Measurements from ENCODE around the gene SLC25A11.

Gene SLC25A11

DNA sequence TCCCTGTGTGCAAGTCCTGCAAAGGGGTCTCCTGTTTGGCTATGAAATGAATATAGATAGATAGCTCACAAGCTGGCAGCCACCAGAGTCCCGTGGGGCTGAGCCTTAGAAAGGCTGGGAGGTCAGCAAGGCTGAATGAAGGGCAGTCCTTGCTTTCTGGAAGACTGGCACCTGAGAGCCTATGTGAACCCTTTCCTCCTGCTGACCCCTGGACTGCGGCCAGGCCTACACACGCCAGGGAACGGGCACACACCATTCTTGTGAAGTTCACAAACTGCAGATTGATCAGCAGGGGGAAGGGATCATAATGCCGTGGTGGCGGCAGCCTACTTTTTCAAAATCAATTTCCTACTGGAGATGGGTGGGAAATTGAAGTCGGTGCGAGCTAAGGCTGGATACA lies 41.5 kb downstream of the SLC25A11 start:
- TF ChIP-seq, protein P1, sequence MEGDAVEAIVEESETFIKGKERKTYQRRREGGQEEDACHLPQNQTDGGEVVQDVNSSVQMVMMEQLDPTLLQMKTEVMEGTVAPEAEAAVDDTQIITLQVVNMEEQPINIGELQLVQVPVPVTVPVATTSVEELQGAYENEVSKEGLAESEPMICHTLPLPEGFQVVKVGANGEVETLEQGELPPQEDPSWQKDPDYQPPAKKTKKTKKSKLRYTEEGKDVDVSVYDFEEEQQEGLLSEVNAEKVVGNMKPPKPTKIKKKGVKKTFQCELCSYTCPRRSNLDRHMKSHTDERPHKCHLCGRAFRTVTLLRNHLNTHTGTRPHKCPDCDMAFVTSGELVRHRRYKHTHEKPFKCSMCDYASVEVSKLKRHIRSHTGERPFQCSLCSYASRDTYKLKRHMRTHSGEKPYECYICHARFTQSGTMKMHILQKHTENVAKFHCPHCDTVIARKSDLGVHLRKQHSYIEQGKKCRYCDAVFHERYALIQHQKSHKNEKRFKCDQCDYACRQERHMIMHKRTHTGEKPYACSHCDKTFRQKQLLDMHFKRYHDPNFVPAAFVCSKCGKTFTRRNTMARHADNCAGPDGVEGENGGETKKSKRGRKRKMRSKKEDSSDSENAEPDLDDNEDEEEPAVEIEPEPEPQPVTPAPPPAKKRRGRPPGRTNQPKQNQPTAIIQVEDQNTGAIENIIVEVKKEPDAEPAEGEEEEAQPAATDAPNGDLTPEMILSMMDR (IDR thresholded peaks at IDR 0.05; ENCODE audit: control extremely low read depth, extremely low read depth, low read depth, missing control alignments) = no peak
- CTCF ChIA-PET = interaction anchor here (1.5 to 3.2 kb wide), 3 partner anchors 10 to 44 kb away, joined by 3 to 22 read pairs (median 12); no protein-coding TSS in a partner anchor
- no peak for DNase-seq (ENCODE audit: extremely low spot score)
- POLR2A ChIA-PET = no interaction called here

DNA sequence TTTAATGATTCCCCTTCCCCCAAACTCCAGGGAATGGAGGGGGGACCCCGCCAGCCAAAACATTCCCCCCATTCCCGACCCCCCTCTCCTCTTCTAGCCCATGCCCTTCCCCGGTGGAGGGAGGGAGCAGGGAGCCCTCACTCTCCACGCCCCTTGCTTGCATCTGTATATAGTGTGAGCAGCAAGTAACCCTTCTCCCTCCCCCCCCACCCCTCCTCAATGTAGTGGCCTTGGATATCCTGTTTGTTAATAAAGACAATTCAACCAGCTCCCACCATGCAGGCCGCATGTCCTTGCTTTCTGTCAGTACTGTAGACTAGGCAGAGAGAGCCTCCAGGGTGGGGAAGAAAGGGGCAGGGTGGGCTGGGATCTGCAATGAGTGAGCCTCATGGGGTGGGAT lies 42.1 kb downstream of the SLC25A11 start:
- POLR2A ChIA-PET = interaction anchor here (0.7 kb wide), 1 partner anchor 42 kb away, joined by 3 read pairs; the partner anchor contains the start of gene SLC25A11
- DNase-seq (ENCODE audit: extremely low spot score) = no peak
- CTCF ChIA-PET = interaction anchor here (0.8 to 3.2 kb wide), 3 partner anchors 9 to 11 kb away, joined by 4 to 22 read pairs (median 12); no protein-coding TSS in a partner anchor

DNA sequence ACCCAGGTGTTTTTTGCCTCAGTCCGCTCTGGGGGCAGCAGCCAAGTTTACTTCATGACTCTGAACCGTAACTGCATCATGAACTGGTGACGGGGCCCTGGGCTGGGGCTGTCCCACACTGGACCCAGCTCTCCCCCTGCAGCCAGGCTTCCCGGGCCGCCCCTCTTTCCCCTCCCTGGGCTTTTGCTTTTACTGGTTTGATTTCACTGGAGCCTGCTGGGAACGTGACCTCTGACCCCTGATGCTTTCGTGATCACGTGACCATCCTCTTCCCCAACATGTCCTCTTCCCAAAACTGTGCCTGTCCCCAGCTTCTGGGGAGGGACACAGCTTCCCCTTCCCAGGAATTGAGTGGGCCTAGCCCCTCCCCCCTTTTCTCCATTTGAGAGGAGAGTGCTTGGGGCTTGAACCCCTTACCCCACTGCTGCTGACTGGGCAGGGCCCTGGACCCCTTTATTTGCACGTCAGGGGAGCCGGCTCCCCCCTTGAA lies 42.6 kb downstream of the SLC25A11 start:
- DNase-seq (ENCODE audit: extremely low spot score) = no peak
- ChIA-PET POLR2A (interaction anchor here (0.7 kb wide), 1 partner anchor 42 kb away, joined by 3 read pairs; the partner anchor contains the start of gene SLC25A11), CTCF (interaction anchor here (0.8 to 1.7 kb wide), 4 partner anchors 8 to 187 kb away, joined by 4 to 5 read pairs (median 4); partner anchors contain the start of gene ARRB2)
- TF ChIP-seq, protein P1 (IDR thresholded peaks at IDR 0.05; ENCODE audit: control extremely low read depth, extremely low read depth, low read depth, missing control alignments) = no peak

More for the DNA sequence above, 42.1 kb downstream of the SLC25A11 start:
- TF ChIP-seq, protein P1 (IDR thresholded peaks at IDR 0.05; ENCODE audit: control extremely low read depth, extremely low read depth, low read depth, missing control alignments) = no peak

DNA sequence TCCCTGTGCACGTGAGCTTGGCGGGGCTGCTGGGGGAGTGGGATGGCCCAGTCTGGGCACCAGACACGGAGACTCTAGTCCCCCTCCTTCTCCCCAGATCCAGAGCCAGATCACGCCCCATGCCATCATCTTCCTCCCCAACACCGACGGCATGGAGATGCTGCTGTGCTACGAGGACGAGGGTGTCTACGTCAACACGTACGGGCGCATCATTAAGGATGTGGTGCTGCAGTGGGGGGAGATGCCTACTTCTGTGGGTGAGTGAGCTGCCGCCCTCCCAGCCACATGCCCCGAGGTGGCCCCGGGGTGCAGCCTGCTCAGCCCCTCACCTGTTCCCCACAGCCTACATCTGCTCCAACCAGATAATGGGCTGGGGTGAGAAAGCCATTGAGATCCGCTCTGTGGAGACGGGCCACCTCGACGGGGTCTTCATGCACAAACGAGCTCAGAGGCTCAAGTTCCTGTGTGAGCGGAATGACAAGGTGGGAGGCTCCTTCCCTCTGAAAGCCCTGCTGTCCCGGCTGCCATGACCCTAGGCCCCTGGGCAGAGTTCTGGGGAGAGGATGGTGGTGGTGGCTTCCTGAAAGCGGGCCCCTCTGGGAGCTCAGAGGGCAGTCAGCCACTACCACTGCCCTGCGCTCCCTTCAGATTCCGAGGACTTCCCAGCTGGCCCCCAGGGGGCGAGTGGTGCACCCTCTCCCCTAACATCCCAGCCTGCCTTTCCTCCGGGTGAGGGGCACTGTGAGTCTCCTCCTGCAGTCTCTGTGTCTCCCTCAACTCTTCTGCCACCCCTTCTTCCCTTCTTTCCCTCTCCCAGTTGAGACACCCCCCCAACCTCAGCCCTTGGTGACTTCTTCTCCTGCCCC lies 43.3 kb downstream of the SLC25A11 start:
- no peak for DNase-seq (ENCODE audit: extremely low spot score)
- TF ChIP-seq, protein P1 (IDR thresholded peaks at IDR 0.05; ENCODE audit: control extremely low read depth, extremely low read depth, low read depth, missing control alignments) = no peak
- CTCF ChIA-PET = interaction anchor here (0.8 to 1.7 kb wide), 4 partner anchors 8 to 187 kb away, joined by 4 to 5 read pairs (median 4); partner anchors contain the start of gene ARRB2
- POLR2A ChIA-PET = no interaction called here

DNA sequence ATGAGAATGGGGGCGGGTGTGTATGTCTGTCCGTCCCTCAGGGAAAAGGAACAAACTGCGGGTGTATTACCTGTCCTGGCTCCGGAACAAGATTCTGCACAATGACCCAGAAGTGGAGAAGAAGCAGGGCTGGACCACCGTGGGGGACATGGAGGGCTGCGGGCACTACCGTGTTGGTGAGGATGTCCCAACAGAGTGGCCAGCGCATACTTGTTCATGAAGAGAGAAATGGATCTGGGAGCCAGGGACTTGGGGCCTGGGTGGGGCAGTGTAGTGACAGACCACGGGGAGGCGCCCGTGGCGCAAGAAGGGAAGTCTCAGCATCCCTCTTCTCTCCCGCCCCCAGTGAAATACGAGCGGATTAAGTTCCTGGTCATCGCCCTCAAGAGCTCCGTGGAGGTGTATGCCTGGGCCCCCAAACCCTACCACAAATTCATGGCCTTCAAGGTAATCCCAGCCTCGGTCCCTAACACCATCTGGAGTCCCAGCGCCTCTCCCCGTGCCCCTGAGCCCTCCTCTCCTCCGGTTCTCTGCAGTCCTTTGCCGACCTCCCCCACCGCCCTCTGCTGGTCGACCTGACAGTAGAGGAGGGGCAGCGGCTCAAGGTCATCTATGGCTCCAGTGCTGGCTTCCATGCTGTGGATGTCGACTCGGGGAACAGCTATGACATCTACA lies 44.1 kb downstream of the SLC25A11 start:
- ChIA-PET POLR2A (no interaction called here), CTCF (interaction anchor here (1.3 to 1.7 kb wide), 2 partner anchors 13 to 106 kb away, joined by 4 to 5 read pairs; no protein-coding TSS in a partner anchor)
- DNase-seq (ENCODE audit: extremely low spot score) = no peak
- TF ChIP-seq, protein P1 (IDR thresholded peaks at IDR 0.05; ENCODE audit: control extremely low read depth, extremely low read depth, low read depth, missing control alignments) = no peak

DNA sequence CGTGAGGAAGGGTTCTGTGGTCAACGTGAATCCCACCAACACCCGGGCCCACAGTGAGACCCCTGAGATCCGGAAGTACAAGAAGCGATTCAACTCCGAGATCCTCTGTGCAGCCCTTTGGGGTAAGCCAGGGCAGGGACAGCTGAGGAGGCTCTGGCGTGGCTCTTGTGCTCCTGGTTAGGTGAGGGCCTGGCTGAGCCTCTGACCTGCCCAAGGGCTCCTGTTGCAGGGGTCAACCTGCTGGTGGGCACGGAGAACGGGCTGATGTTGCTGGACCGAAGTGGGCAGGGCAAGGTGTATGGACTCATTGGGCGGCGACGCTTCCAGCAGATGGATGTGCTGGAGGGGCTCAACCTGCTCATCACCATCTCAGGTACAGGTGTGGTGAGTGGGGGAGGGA lies 44.7 kb downstream of the SLC25A11 start:
- ChIA-PET CTCF (interaction anchor here (1.0 kb wide), 1 partner anchor 329 kb away, joined by 3 read pairs; no protein-coding TSS in a partner anchor), POLR2A (no interaction called here)
- TF ChIP-seq, protein P1 (IDR thresholded peaks at IDR 0.05; ENCODE audit: control extremely low read depth, extremely low read depth, low read depth, missing control alignments) = no peak
- no peak for DNase-seq (ENCODE audit: extremely low spot score)
